Right cardiac atrium (tissue), 5 donors: ENCODE results near the gene OR10D3. TPM values are rescaled to one million over a fixed set of nuclear protein-coding genes. Genes with fewer than 3 reads are reported as not detected.
"Not testable (repeated sequence)": the region's sequence is repeated elsewhere in the genome, so short reads cannot be mapped to it uniquely, and the experiment has no call there.

Experiments used
- ATAC-seq, 2 donors: fragments of 200-7000 bp; cut with Tn5 transposase; one replicate each; pipeline versions ENCODE4 v1.8.0 to v1.9.1; 2020; ENCODE audit warnings: moderate library complexity in 2 of 2, mild to moderate bottlenecking in 1 of 2
- DNase-seq, 3 donors: peaks; one replicate each; pipeline ENCODE4 v3.0.0-alpha.2; 2020
- H3K27ac ChIP-seq: one replicate; pipeline ENCODE4 v1.5.1; 2013; ENCODE audit warnings: mild to moderate bottlenecking, low read length, control low read depth, moderate library complexity
- H3K27me3 ChIP-seq: one replicate; pipeline ENCODE4 v1.6.1; 2013; ENCODE audit not compliant: control insufficient read depth, insufficient read depth
- H3K4me1 ChIP-seq: one replicate; pipeline ENCODE4 v1.6.1; 2013; ENCODE audit warnings: low read length; ENCODE audit not compliant: control insufficient read depth, insufficient read depth
- H3K4me3 ChIP-seq: one replicate; pipeline ENCODE4 v1.5.1; 2013; ENCODE audit warnings: low read length, control low read depth
- H3K9me3 ChIP-seq: one replicate; pipeline ENCODE4 v1.6.1; 2013; ENCODE audit warnings: low read length; ENCODE audit not compliant: control insufficient read depth
- WGBS: extraction: QIAGEN DNeasy Blood & Tissue Kit; methylation state at CpG from one replicate; pipeline ENCODE4 v1.1.7; 2013; 5-methylcytosine and 5-hydroxymethylcytosine counted together
- intact Hi-C, 4 donors: fragments of 100-400 bp; cut with DNase I; formaldehyde crosslinking; loops; one replicate each; pipeline versions ENCODE4 v1.11.0 to v1.14.0; 2022 to 2023
- long read RNA-seq, 4 donors: library from polyadenylated mRNA; unstranded; transcript quantifications; one replicate each; pipeline ENCODE4 v2.0.0, GENCODE V29; 2020 to 2021
- polyA plus RNA-seq: library from polyadenylated mRNA; stranded (reverse); fragments of 200-250 nt; gene quantifications from one replicate; pipeline ENCODE4 v1.2.3, GENCODE V29; 2013
- total RNA-seq, 4 donors: library from RNA; stranded (reverse); fragmentation: NEBNext Ultra II Directional; extraction: Animal tissue kit (Norgen Biotek cat#: 25700); gene quantifications; one replicate each; pipeline ENCODE4 v1.2.1, GENCODE V29; 2021
- donor health status: healthy with polysubstance abuse.
- donor health status: DM: no; HTN: yes; CAD: no.
- donor health status: DM: no; HTN: no; CAD: no.
- donor health status: DM: no; HTN: yes; CAD: no; lungs with severe emphysema.
- donor health status: DM: yes; HTN: yes; CAD: no.

The OR10D3 gene
- total RNA-seq (not detected), polyA plus RNA-seq (not detected)
- long read RNA-seq, donor 1: 0 reads
- long read RNA-seq, donor 2: 0 reads
- long read RNA-seq, donor 3: 0 reads
- long read RNA-seq, donor 4: 0 reads

- DNase-seq: no peak
- no peaks in the 10 kb centered on the region for H3K4me1 ChIP-seq
- no peak within 1 kb of the TSS for H3K27ac ChIP-seq
- 28% methylated on average over 3 of the region's 3 CpGs for WGBS
- H3K27me3 ChIP-seq: no peaks in the 10 kb centered on the region
- ATAC-seq: no peak
- intact Hi-C loops: no loop called here
- no peak within 1 kb of the TSS for H3K4me3 ChIP-seq
- H3K9me3 ChIP-seq: no peaks in the 10 kb centered on the region
These were observed at the start of gene OR10D3 for GRCh38 chr11:124183068-124183467. OR10D3 (plus strand) TSS chr11:124183345; CDS start chr11:124185270, 1,925 bp downstream.

GRCh38 chr11:124143034-124143433 is 40.1 kb upstream of the OR10D3 start:
- H3K9me3 ChIP-seq: no peaks in the 10 kb centered on the region
- DNase-seq (no peak), ATAC-seq (no peak)
- no peaks in the 10 kb centered on the region for H3K4me1 ChIP-seq
- H3K4me3 ChIP-seq: no peak overlapping the region
- no peak overlapping the region for H3K27ac ChIP-seq
- intact Hi-C loops: no loop called here
- no peaks in the 10 kb centered on the region for H3K27me3 ChIP-seq
- 93% methylated on average over 2 of the region's 2 CpGs for WGBS

GRCh38 chr11:124147951-124148350 is 35.2 kb upstream of the OR10D3 start:
- Histone ChIP-seq H3K27me3 (no peaks in the 10 kb centered on the region), H3K4me3 (no peak overlapping the region), H3K4me1 (no peaks in the 10 kb centered on the region), H3K9me3 (no peaks in the 10 kb centered on the region), H3K27ac (no peak overlapping the region)
- DNase-seq (no peak), ATAC-seq (no peak)
- WGBS: 67% methylated on average over 2 of the region's 2 CpGs
- intact Hi-C loops: no loop called here

- DNase-seq (no peak), ATAC-seq (no peak)
- no peak overlapping the region for H3K27ac ChIP-seq
- intact Hi-C loops: no loop called here
- H3K27me3 ChIP-seq: no peaks in the 10 kb centered on the region
- H3K4me1 ChIP-seq: no peaks in the 10 kb centered on the region
- 70% methylated on average over 5 of the region's 5 CpGs for WGBS
- H3K9me3 ChIP-seq: no peaks in the 10 kb centered on the region
- no peak overlapping the region for H3K4me3 ChIP-seq
These were observed 32.5 kb upstream of the OR10D3 start for GRCh38 chr11:124150684-124151083.

GRCh38 chr11:124152770-124153407 is 30.3 kb upstream of the OR10D3 start:
- Histone ChIP-seq H3K27ac (no peak overlapping the region), H3K4me1 (no peaks in the 10 kb centered on the region), H3K27me3 (no peaks in the 10 kb centered on the region), H3K4me3 (no peak overlapping the region), H3K9me3 (no peaks in the 10 kb centered on the region)
- intact Hi-C loops: no loop called here
- ATAC-seq (no peak), DNase-seq (no peak)
- 81% methylated on average over 3 of the region's 3 CpGs for WGBS

GRCh38 chr11:124153821-124154220 is 29.3 kb upstream of the OR10D3 start:
- 51% methylated on average over 2 of the region's 2 CpGs for WGBS
- intact Hi-C loops: no loop called here
- ATAC-seq (no peak), DNase-seq (no peak)
- H3K4me3 ChIP-seq: no peak overlapping the region
- no peaks in the 10 kb centered on the region for H3K4me1 ChIP-seq
- no peaks in the 10 kb centered on the region for H3K9me3 ChIP-seq
- H3K27ac ChIP-seq: no peak overlapping the region
- no peaks in the 10 kb centered on the region for H3K27me3 ChIP-seq

GRCh38 chr11:124159481-124159880 is 23.7 kb upstream of the OR10D3 start:
- no peak overlapping the region for H3K27ac ChIP-seq
- intact Hi-C loops: no loop called here
- no peaks in the 10 kb centered on the region for H3K4me1 ChIP-seq
- no peak overlapping the region for H3K4me3 ChIP-seq
- DNase-seq: no peak
- no peaks in the 10 kb centered on the region for H3K9me3 ChIP-seq
- no peak for ATAC-seq
- H3K27me3 ChIP-seq: no peaks in the 10 kb centered on the region

- DNase-seq: no peak
- intact Hi-C loops: no loop called here
- Histone ChIP-seq H3K4me1 (no peaks in the 10 kb centered on the region), H3K4me3 (no peak overlapping the region), H3K9me3 (no peaks in the 10 kb centered on the region), H3K27ac (no peak overlapping the region), H3K27me3 (no peaks in the 10 kb centered on the region)
- WGBS: 79% methylated on average over 5 of the region's 5 CpGs
- ATAC-seq: no peak
These were observed 22.2 kb upstream of the OR10D3 start for GRCh38 chr11:124160986-124161385.

GRCh38 chr11:124167826-124168231 is 15.3 kb upstream of the OR10D3 start:
- H3K9me3 ChIP-seq: no peaks in the 10 kb centered on the region
- WGBS: 47% methylated on average over 7 of the region's 7 CpGs
- no peaks in the 10 kb centered on the region for H3K4me1 ChIP-seq
- intact Hi-C loops: no loop called here
- H3K27ac ChIP-seq: no peak overlapping the region
- H3K27me3 ChIP-seq: no peaks in the 10 kb centered on the region
- no peak for DNase-seq
- no peak overlapping the region for H3K4me3 ChIP-seq
- no peak for ATAC-seq

GRCh38 chr11:124168796-124169195 is 14.3 kb upstream of the OR10D3 start:
- no peaks in the 10 kb centered on the region for H3K4me1 ChIP-seq
- no peak overlapping the region for H3K4me3 ChIP-seq
- H3K9me3 ChIP-seq: no peaks in the 10 kb centered on the region
- ATAC-seq (no peak), DNase-seq (no peak)
- H3K27ac ChIP-seq: no peak overlapping the region
- H3K27me3 ChIP-seq: no peaks in the 10 kb centered on the region
- intact Hi-C loops: no loop called here

- H3K4me1 ChIP-seq, ATAC-seq, H3K9me3 ChIP-seq, intact Hi-C loops, H3K27me3 ChIP-seq, DNase-seq, H3K4me3 ChIP-seq, H3K27ac ChIP-seq: not testable (repeated sequence)
- WGBS: 58% methylated on average over 2 of the region's 12 CpGs
These were observed 12.8 kb upstream of the OR10D3 start for GRCh38 chr11:124170315-124170714.
